ENCODE results near the gene ZNF277.
A peak's percentile ranks its signal among the peaks of the same experiment; 100 is the strongest.

The ZNF277 gene
- 27.9 to 45.8 reads per million in 2 experiments for total RNA-seq

DNA sequence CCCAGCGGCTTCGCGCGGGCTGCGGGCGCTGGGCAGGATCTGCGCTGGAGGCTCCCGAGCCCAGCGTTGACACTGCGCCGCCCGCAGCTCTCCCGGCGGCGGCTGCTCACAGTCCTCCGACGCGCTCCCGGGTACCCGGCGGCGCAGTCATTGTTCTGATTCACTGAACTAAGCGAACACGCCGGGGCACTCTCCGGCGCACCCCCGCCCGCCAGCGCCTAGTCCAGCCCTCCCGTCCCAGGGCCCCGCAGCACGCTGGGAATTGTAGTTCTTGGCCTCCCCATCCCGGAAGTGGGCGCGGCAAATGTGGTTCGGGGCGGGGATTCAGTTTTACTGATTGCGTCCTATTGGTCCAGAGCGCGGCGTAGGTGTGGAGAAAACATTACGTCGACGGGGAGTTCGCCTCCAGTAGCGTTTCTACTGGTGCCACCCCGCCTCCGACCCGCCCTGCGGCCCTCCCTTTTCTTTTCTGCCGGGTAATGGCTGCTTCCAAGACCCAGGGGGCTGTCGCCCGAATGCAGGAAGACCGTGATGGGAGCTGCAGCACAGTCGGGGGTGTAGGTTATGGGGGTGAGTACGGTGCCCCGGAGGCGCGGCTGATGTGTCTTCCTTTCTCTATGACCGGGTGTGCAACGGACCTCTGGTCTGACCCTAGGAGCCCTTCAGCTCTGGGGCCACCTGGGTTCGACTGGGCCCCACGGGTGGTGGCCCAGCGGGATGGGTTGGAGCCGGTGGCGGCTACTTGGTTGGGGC lies at the start of gene ZNF277, which contains the start of gene DOCK4:
ZNF277 (plus strand) TSS at position 458 of the 753 bp plus-strand sequence; CDS start at position 480, 22 bp downstream.
DOCK4 (minus strand) TSS at position 162 of the 753 bp plus-strand sequence. CDS start 261 bp downstream, outside the sequence.
- peak; percentile 99 for DNase-seq (ENCODE audit: low read depth)

- DNase-seq (ENCODE audit: low read depth) = no peak
These were observed 49.4 kb upstream of the ZNF277 start for GRCh38 chr7:112157072-112157471.

DNA sequence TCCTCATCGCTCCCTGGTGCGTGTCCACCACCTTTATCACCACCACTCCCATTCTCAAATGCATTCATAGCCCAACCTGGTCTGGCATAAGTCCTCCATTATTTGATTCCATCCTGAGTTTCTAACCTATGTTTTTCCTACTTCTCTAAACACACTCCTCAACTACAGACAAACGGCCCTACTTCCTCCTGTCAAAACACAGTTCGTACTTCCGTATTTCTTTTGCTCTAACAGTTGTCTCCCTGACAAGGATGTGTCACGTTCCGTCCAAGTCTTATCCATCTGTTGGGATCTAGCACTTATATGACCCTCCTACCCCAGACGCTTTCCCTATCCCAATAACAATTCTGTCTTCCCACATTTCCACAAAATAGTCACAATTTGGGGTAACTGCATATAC lies 47.1 kb upstream of the ZNF277 start:
- no peak for DNase-seq (ENCODE audit: low read depth)

- DNase-seq (ENCODE audit: low read depth) = no peak
These were observed 46.2 kb upstream of the ZNF277 start for GRCh38 chr7:112160130-112160770.

DNA sequence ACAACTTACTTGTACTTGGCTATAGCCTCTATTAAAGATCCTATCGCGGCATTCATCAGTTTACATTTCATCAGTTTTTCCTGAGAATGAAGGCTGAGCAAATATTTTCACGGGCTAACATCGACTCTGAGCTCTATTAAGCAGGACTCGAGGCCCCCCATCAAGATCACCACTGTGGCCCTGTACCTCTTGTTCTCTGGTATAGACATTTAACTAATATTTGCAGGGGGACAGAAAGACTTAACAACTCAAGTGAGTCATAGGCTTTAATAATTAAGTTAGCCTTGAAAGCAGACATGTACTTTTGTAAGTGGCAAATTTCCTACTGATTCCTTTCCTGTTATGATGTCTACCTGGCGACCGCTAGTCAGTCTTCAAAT lies 45.7 kb upstream of the ZNF277 start:
- DNase-seq (ENCODE audit: low read depth) = no peak

DNA sequence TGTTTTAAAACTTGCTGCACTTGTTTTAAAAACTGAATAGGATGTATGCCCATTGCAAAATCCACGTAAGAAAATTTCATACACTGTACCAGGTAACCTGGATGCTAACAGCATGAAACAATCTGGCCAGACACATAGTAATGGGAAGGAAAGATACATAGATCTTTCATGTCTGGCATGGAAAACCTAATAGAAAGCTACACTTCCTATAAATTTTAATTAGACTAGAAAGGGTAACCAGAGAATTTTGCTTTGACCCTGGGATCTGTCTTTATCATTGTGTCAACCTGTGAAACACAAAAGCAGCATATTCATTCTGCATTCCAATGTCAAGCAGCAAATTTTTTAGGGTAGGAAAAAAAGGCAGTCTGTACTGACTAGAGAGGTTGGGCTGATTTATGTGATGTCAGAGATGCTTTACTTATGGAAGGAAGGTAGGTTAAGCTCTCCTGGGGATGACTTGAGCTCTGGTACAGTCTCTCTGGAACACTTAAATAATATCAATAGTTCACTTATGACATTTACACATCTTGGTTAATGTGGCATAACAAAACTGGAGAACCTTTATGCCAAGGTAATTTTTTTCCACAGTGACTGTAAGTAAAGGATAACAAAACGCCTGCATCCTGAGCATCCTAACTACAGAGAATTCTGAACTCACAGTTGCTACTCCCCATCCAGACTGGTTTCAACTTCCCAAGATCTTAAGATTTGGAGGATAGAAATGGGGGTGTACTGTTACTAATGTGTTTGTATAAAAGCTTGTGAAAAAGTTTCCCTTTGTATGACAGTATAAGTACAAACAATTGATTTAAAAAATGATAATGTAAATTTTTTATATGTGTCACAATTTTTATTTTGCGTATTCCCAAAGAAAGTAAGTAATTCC lies 45.0 kb upstream of the ZNF277 start:
- DNase-seq (ENCODE audit: low read depth) = no peak

DNA sequence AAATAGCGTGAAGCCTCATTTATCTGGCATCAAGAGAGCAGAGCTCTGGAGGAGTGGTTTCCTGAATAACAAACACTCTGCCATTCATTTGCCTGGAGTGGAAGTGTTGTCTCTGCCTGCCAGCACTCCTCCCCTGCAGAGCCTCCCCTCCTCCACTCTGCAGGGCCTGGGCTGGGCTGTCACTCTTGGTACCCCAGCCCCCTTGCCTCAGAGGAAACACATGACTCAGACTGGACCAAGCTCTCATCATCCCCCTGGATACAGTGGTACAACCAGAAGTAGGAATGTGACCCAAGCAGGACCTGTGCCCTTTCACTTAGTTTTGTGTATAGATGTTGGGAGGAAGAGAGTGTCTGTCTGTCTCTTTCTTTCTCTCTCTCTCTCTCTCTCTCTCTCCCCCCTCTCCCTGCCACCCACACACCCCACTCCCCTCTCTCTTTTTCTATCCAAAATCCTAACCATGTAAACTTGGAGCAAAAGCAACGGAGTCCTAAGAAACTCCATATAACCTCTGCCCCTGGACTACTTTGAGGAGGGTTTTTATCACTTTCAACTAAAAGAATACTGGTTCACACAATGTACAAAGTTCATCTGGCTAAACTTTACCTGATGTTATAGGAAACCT lies 44.2 kb upstream of the ZNF277 start:
- no peak for DNase-seq (ENCODE audit: low read depth)

GRCh38 chr7:112162784-112163506 lies 43.5 kb upstream of the ZNF277 start:
- no peak for DNase-seq (ENCODE audit: low read depth)

DNA sequence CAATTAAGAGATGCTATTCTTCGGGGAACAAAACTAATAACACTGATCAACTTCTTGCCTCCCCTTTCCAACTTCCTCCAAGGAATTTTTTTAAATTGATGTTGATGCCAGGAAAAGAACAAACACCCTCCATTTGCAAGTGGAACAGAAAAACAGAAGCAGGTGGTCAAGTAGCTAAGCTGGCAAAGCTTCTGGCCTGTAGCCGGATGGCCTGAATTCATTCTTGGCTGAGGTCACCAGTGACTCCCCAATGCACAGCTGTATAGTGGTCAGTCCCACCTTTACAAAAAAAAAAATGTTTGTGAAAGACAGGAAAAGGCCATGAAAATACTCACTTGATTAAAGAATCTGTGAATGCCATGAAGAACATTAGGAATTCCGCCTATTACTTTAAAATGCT lies 39.3 kb upstream of the ZNF277 start:
- no peak for DNase-seq (ENCODE audit: low read depth)

- no peak for DNase-seq (ENCODE audit: low read depth)
These were observed 37.6 kb upstream of the ZNF277 start for GRCh38 chr7:112168915-112169314.

DNA sequence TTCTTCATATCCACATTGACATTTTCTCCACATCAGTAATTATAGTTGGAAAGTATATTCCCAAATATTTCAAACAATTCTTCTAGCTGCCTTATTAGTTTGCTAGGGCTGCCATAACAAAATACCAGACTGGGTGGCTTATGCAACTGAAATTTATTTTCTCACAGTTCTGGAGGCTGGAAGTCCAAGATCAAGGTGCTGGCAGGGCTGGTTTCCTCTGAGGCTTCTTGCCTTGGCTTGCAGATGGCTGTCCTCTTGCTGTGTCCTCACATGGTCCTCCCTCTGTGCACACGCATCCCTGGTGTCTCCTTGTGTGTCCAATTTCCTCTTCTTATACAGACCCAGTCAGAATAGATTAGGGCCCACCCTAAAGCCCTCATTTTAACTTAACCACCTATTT lies 34.8 kb upstream of the ZNF277 start:
- no peak for DNase-seq (ENCODE audit: low read depth)

DNA sequence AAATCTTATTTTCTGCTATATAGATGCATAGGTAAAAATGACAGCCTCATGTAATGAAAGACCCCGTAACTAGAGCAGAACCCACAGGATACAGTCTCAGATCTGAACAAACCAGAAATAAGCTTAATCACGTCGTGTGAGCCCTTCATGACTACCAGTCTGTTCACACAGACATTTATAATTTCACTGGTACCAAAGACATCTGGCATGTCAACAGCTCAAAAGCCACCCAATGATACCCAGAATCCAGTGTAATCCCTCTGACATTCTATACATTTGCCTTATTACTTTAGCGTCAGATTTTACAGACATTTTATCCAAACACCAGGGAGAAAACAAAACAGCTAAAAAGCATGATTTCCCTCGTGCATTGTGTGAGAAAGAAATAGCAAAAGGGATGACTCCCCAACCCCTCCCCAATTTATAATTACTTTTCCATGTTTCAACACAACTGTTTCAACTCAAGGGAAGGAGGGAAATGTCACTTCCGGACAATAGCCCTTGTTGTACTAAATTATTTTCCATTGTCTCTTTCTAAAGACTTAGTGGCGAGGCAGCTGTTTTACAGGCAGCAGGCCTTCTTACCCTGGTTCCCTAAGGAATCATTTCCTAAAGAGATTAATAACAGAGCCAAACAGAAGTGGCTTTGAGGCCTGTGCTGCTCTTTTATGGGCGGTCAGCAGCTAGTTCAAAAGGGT lies 33.5 kb upstream of the ZNF277 start:
- DNase-seq (ENCODE audit: low read depth) = no peak

DNA sequence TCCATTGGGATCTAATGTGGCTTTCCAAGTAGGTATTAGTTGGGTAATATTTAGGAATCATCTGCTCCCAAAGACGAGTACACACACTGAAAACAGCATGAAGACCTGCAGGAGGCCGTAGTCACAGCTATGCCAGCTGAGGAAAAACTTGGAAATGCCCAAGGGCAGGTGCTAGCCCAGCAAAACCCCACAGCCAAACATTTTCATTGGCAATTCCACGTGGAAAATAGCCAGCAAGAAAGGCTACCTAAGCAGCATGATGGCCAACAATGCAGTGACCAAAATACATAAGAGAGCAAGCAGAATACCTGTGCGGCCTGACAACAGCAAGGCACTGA lies 33.0 kb upstream of the ZNF277 start:
- no peak for DNase-seq (ENCODE audit: low read depth)

DNA sequence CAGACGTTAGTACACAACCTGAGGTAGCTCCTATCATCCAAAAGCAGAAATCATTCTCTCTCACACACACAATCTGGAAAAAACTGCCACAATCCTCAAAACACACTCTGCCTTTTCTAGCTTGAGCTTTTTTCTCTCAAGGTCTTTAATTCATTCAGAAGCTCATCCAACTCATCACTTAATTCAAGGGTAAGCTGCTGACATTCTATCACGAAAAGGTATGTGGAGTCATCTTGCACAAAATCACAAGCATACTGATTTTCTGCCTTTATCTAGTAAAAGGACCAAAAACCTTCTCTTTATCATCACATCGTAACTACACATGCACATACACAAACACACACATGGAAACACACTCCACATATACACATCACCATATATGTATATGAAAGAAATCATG lies 32.3 kb upstream of the ZNF277 start:
- DNase-seq (ENCODE audit: low read depth) = no peak

- DNase-seq (ENCODE audit: low read depth) = no peak
These were observed 30.3 kb upstream of the ZNF277 start for GRCh38 chr7:112176241-112176640.

DNA sequence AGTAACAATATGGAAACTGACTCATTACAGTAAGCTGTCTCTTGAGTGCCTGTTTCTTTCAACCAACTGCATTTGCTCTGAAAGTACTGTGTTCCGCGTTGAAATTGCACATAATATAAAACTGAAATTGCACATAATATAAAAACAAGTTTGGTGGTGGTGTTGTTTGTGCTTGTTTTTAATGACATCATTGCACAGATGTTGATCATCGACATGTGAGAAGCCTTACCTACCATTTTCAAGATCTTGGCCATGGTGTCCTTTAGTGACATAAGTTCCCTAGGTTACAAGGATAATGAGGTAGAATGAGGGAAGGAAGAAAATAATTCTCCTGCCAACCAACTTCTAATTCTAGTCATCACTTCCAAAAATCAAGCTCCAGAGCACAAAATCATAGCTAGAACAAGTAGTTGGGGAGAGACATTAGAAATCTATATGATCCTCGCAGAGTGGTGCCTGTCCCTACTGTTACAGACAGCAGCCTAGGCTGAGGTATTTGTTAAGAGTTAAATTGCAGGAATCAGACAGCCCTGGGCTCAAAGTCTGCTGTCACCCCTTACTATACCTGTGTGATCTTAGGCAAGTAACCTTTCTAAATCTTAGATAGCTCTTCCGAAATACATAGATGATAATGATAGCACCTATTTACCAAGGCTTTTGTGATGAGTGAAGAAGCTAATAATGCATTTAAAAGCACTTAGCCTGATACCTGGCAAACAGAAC lies 29.6 kb upstream of the ZNF277 start:
- no peak for DNase-seq (ENCODE audit: low read depth)

GRCh38 chr7:112180223-112180622 lies 26.3 kb upstream of the ZNF277 start:
- no peak for DNase-seq (ENCODE audit: low read depth)

DNA sequence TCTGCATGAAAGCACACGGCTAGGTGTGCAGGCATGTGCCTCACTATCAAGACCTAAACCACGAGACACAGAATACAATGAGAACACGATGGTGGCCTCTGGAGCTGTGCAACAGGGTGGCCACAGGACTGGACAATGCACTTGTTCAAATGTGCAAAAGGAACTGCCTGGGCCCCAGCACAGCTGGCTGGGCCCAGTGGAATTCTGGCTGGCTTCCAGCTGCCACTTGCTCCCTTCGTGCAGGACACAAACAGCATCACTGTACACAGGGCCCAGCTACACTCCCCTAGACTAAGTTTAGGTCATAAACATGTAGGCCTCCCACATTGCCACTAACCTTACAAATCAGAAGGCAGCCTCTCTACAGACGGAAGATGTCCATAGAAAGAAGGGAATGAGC lies 23.7 kb upstream of the ZNF277 start:
- no peak for DNase-seq (ENCODE audit: low read depth)

DNA sequence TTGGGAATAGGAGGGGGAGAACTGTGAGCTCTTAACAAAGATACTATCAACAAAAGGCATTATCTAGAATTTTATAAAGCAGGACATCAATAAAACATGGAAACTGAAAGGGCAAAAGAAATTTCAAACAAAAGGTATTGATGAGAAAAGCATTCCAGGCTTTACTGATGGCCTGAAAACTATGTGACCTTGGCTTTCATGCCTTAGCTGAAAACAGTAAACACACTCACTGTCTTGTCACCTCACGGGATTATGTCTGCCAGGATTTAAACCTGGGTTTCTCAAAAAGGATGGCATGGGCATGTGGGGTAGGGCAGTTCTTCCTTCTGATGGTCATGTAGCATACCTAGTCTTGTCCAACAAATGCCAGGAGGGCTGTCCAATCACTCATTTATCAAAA lies 23.2 kb upstream of the ZNF277 start:
- no peak for DNase-seq (ENCODE audit: low read depth)

DNA sequence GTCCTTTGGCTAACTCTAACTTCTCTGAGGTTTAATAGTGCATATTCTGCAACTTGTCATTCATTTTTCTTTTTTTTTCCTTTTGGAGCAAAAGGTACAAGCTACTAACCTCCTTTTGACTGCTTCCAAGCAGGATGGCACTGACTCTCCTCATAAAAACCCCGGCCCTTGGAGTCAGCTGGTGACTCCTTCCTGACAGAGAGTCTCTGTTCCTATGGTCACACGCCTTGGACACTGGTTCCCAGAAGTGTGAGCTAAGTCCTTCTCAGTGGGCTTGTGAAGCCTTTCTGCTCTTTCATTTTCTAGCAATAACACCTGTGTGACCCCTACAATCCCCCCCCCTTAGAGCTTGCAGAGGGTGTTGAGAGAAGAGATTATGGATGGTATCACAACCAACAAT lies 22.0 kb upstream of the ZNF277 start:
- no peak for DNase-seq (ENCODE audit: low read depth)

All from T follicular helper cell (primary cell).